Measurements from ENCODE around the gene TNFRSF8. TPM values are rescaled to one million over a fixed set of nuclear protein-coding genes. Genes with fewer than 3 reads are reported as not detected.

The TNFRSF8 gene
- polyA plus RNA-seq, 1 donor from 2014 or later: 0.40 TPM

GRCh38 chr1:12124693-12125421 is 61.8 kb downstream of the TNFRSF8 start:
- peak overlapping the region in 1 of 3 donors; percentile 93 for H3K27ac Mint-ChIP-seq

GRCh38 chr1:12125422-12126355 is 62.6 kb downstream of the TNFRSF8 start:
- Mint-ChIP-seq H3K9me3 (no peaks in the 10 kb centered on the region), H3K27me3 (no peaks in the 10 kb centered on the region), H3K27ac (peak overlapping the region in 2 of 3 donors; percentile 16 to 45), H3K36me3 (no peaks in the 10 kb centered on the region), H3K4me1 (peaks cover 15 to 28% (median 26%) of the 10 kb centered on the region in 3 donors), H3K4me3 (peak overlapping the region in 2 of 4 donors; percentile 31 to 92)

More at GRCh38 chr1:12124693-12125421, 61.8 kb downstream of the TNFRSF8 start:
- peaks cover 15 to 26% (median 23%) of the 10 kb centered on the region in 3 donors for H3K4me1 Mint-ChIP-seq
- no peaks in the 10 kb centered on the region for H3K36me3 Mint-ChIP-seq
- H3K27me3 Mint-ChIP-seq: no peaks in the 10 kb centered on the region
- peak overlapping the region in 3 of 4 donors; percentile 1 to 92 (median 75) for H3K4me3 Mint-ChIP-seq
- H3K9me3 Mint-ChIP-seq: no peaks in the 10 kb centered on the region

- Mint-ChIP-seq H3K36me3 (no peaks in the 10 kb centered on the region), H3K27ac (no peak overlapping the region), H3K4me1 (peaks cover 15 to 28% (median 26%) of the 10 kb centered on the region in 3 donors), H3K4me3 (no peak overlapping the region), H3K9me3 (no peaks in the 10 kb centered on the region), H3K27me3 (no peaks in the 10 kb centered on the region)
Observed at GRCh38 chr1:12126781-12127180, 63.7 kb downstream of the TNFRSF8 start.

- peak overlapping the region in 1 of 4 donors; percentile 27 for H3K4me3 Mint-ChIP-seq
- H3K27ac Mint-ChIP-seq: no peak overlapping the region
- peaks cover 15 to 28% (median 28%) of the 10 kb centered on the region in 3 donors for H3K4me1 Mint-ChIP-seq
- no peaks in the 10 kb centered on the region for H3K27me3 Mint-ChIP-seq
- H3K36me3 Mint-ChIP-seq: no peaks in the 10 kb centered on the region
- H3K9me3 Mint-ChIP-seq: no peaks in the 10 kb centered on the region
Observed at GRCh38 chr1:12127206-12127810, 64.2 kb downstream of the TNFRSF8 start.

- H3K4me3 Mint-ChIP-seq: no peak overlapping the region
- no peaks in the 10 kb centered on the region for H3K9me3 Mint-ChIP-seq
- no peaks in the 10 kb centered on the region for H3K27me3 Mint-ChIP-seq
- no peaks in the 10 kb centered on the region for H3K36me3 Mint-ChIP-seq
- H3K4me1 Mint-ChIP-seq: peaks cover 21 to 33% (median 33%) of the 10 kb centered on the region in 3 donors
- H3K27ac Mint-ChIP-seq: peak overlapping the region in 1 of 3 donors; percentile 42
Observed at GRCh38 chr1:12128120-12128519, 65.0 kb downstream of the TNFRSF8 start.

GRCh38 chr1:12129624-12130023 is 66.5 kb downstream of the TNFRSF8 start:
- H3K27me3 Mint-ChIP-seq: no peaks in the 10 kb centered on the region
- H3K4me3 Mint-ChIP-seq: no peak overlapping the region
- no peaks in the 10 kb centered on the region for H3K9me3 Mint-ChIP-seq
- no peaks in the 10 kb centered on the region for H3K36me3 Mint-ChIP-seq
- H3K4me1 Mint-ChIP-seq: peaks cover 22 to 38% (median 35%) of the 10 kb centered on the region in 3 donors
- peak overlapping the region in 1 of 3 donors; percentile 57 for H3K27ac Mint-ChIP-seq

GRCh38 chr1:12130466-12131130 is 67.5 kb downstream of the TNFRSF8 start:
- no peak overlapping the region for H3K27ac Mint-ChIP-seq
- no peaks in the 10 kb centered on the region for H3K36me3 Mint-ChIP-seq
- no peaks in the 10 kb centered on the region for H3K27me3 Mint-ChIP-seq
- no peaks in the 10 kb centered on the region for H3K9me3 Mint-ChIP-seq
- peaks cover 14 to 33% (median 25%) of the 10 kb centered on the region in 3 donors for H3K4me1 Mint-ChIP-seq
- H3K4me3 Mint-ChIP-seq: no peak overlapping the region

GRCh38 chr1:12132078-12132477 is 69.0 kb downstream of the TNFRSF8 start:
- H3K27ac Mint-ChIP-seq: peak overlapping the region in 1 of 3 donors; percentile 59

GRCh38 chr1:12134716-12135115 is 71.6 kb downstream of the TNFRSF8 start:
- Mint-ChIP-seq H3K27me3 (no peaks in the 10 kb centered on the region), H3K36me3 (no peaks in the 10 kb centered on the region), H3K4me3 (no peak overlapping the region), H3K4me1 (peaks cover 7 to 23% (median 13%) of the 10 kb centered on the region in 3 donors), H3K9me3 (no peaks in the 10 kb centered on the region), H3K27ac (no peak overlapping the region)

More at GRCh38 chr1:12132078-12132477, 69.0 kb downstream of the TNFRSF8 start:
- H3K36me3 Mint-ChIP-seq: no peaks in the 10 kb centered on the region
- H3K4me3 Mint-ChIP-seq: peak overlapping the region in 1 of 4 donors; percentile 75
- H3K27me3 Mint-ChIP-seq: no peaks in the 10 kb centered on the region
- H3K4me1 Mint-ChIP-seq: peaks cover 7 to 25% (median 17%) of the 10 kb centered on the region in 3 donors
- no peaks in the 10 kb centered on the region for H3K9me3 Mint-ChIP-seq

- no peaks in the 10 kb centered on the region for H3K9me3 Mint-ChIP-seq
- no peak overlapping the region for H3K27ac Mint-ChIP-seq
- no peaks in the 10 kb centered on the region for H3K36me3 Mint-ChIP-seq
- H3K27me3 Mint-ChIP-seq: no peaks in the 10 kb centered on the region
- H3K4me1 Mint-ChIP-seq: peaks cover 7 to 21% (median 12%) of the 10 kb centered on the region in 3 donors
- H3K4me3 Mint-ChIP-seq: peak overlapping the region in 1 of 4 donors; percentile 32
Observed at GRCh38 chr1:12135612-12136011, 72.5 kb downstream of the TNFRSF8 start.

- Mint-ChIP-seq H3K9me3 (no peaks in the 10 kb centered on the region), H3K27ac (no peak overlapping the region), H3K4me1 (peaks cover 7 to 18% (median 11%) of the 10 kb centered on the region in 3 donors), H3K4me3 (no peak overlapping the region), H3K36me3 (no peaks in the 10 kb centered on the region), H3K27me3 (no peaks in the 10 kb centered on the region)
Observed at GRCh38 chr1:12136916-12137610, 74.0 kb downstream of the TNFRSF8 start.

- Mint-ChIP-seq H3K4me1 (peaks cover 4 to 17% (median 11%) of the 10 kb centered on the region in 3 donors), H3K27ac (peak overlapping the region in 1 of 3 donors; percentile 74), H3K36me3 (no peaks in the 10 kb centered on the region), H3K9me3 (no peaks in the 10 kb centered on the region), H3K27me3 (no peaks in the 10 kb centered on the region), H3K4me3 (no peak overlapping the region)
Observed at GRCh38 chr1:12138196-12139168, 75.4 kb downstream of the TNFRSF8 start.

- no peaks in the 10 kb centered on the region for H3K9me3 Mint-ChIP-seq
- H3K36me3 Mint-ChIP-seq: no peaks in the 10 kb centered on the region
- no peaks in the 10 kb centered on the region for H3K27me3 Mint-ChIP-seq
- peaks cover 12 to 22% (median 21%) of the 10 kb centered on the region in 3 donors for H3K4me1 Mint-ChIP-seq
- H3K27ac Mint-ChIP-seq: no peak overlapping the region
- H3K4me3 Mint-ChIP-seq: no peak overlapping the region
Observed at GRCh38 chr1:12140016-12140415, 76.9 kb downstream of the TNFRSF8 start.
